OCI-LY7 (cell line): Measurements from ENCODE around the gene WLS. TPM values are rescaled to one million over a fixed set of nuclear protein-coding genes. Genes with fewer than 3 reads are reported as not detected.

Experiments
- BruUV-seq: library from RNA; stranded (reverse); fragments of 400-500 nt; replicated peaks from 2 replicates; lab custom pipeline; 2021; lab: Mats Ljungman, UMichigan
- CTCF ChIA-PET: fragments of 300-600 bp; sonication (Branson Sonifier 250); formaldehyde crosslinking; loops from one replicate; lab custom pipeline; 2022; ENCODE audit warnings: antibody characterized with exemption; ENCODE audit not compliant: unreplicated experiment; lab: Charles Lee
- POLR2A ChIA-PET: fragments of 300-600 bp; sonication (Branson Sonifier 250); formaldehyde crosslinking; loops from one replicate; lab custom pipeline; 2022; ENCODE audit warnings: antibody characterized with exemption; lab: Charles Lee
- DNase-seq: peaks from one replicate; pipeline ENCODE4 v3.0.0-alpha.2; 2015; ENCODE audit warnings: low spot score
- H2AFZ ChIP-seq: fragments of 200-600 bp; sonication (generic), shearing (Covaris generic); 2 replicates; pipeline ENCODE4 v1.6.1; 2014; ENCODE audit warnings: mild to moderate bottlenecking, antibody characterized with exemption, low read length, moderate library complexity
- H3K27ac ChIP-seq: fragments of 200-600 bp; sonication (generic); 2 replicates; pipeline ENCODE4 v1.5.1; 2014; ENCODE audit warnings: mixed run types, low read depth, mild to moderate bottlenecking, moderate library complexity, low read length, inconsistent platforms; ENCODE audit not compliant: poor library complexity, severe bottlenecking
- H3K36me3 ChIP-seq: fragments of 200-600 bp; sonication (generic); 2 replicates; pipeline ENCODE4 v1.6.1; 2014; ENCODE audit warnings: mild to moderate bottlenecking, antibody characterized with exemption, low read length, moderate library complexity, mixed read lengths; ENCODE audit not compliant: insufficient read depth
- H3K4me1 ChIP-seq: fragments of 200-600 bp; sonication (generic); 2 replicates; pipeline ENCODE4 v1.5.1; 2014; ENCODE audit warnings: mild to moderate bottlenecking, low read length; ENCODE audit not compliant: insufficient read depth, poor library complexity, severe bottlenecking
- H3K4me2 ChIP-seq: fragments of 200-600 bp; sonication (generic); 2 replicates; pipeline ENCODE4 v1.6.1; 2014; ENCODE audit warnings: mild to moderate bottlenecking, low read length
- H3K4me3 ChIP-seq: fragments of 200-600 bp; sonication (generic); 2 replicates; pipeline ENCODE4 v1.5.1; 2014; ENCODE audit warnings: mild to moderate bottlenecking, low read depth, low read length; ENCODE audit not compliant: poor library complexity, severe bottlenecking
- H3K79me2 ChIP-seq: fragments of 200-600 bp; sonication (generic); 2 replicates; pipeline ENCODE4 v1.6.1; 2016; ENCODE audit warnings: low read depth, mild to moderate bottlenecking, low read length, moderate library complexity, mixed read lengths; ENCODE audit not compliant: insufficient read depth
- H3K9me2 ChIP-seq: fragments of 200-600 bp; sonication (generic); 2 replicates; pipeline ENCODE4 v1.6.1; 2016; ENCODE audit warnings: mild to moderate bottlenecking, low read length, mixed read lengths; ENCODE audit not compliant: insufficient read depth
- H3K9me3 ChIP-seq: fragments of 200-600 bp; sonication (generic); 2 replicates; pipeline ENCODE4 v1.6.1; 2014; ENCODE audit warnings: mild to moderate bottlenecking, mixed run types, low read length, mixed read lengths
- H4K20me1 ChIP-seq: fragments of 200-600 bp; sonication (generic); 2 replicates; pipeline ENCODE4 v1.6.1; 2014; ENCODE audit warnings: mild to moderate bottlenecking, antibody characterized with exemption, low read length, moderate library complexity, mixed read lengths; ENCODE audit not compliant: insufficient read depth
- EZH2phosphoT487 ChIP-seq: fragments of 200-600 bp; sonication (generic); IDR thresholded peaks from 2 replicates; pipeline ENCODE4 v1.6.1; 2018; ENCODE audit warnings: low read depth, borderline replicate concordance, mild to moderate bottlenecking, mixed run types, antibody characterized with exemption, low read length, moderate library complexity, mixed read lengths
- intact Hi-C: fragments of 100-400 bp; cut with micrococcal nuclease; formaldehyde crosslinking; loops from one replicate; pipeline ENCODE4 v1.10.0; 2022; ENCODE audit not compliant: unreplicated experiment
- total RNA-seq, 2 experiments: library from RNA; depleted of rRNA in 1 of 2; stranded (reverse); fragments of >200 nt in 1 of 2; shearing (Covaris generic) in 1 of 2; gene quantifications; 2 replicates each; pipeline ENCODE4 v1.2.3, GENCODE V29; 2014 to 2022
- TF ChIP-seq, protein P1 (sequence below): fragments of 200-600 bp; sonication (generic); conservative IDR thresholded peaks from 2 replicates; pipeline ENCODE4 v1.5.1; 2014; ENCODE audit warnings: mild to moderate bottlenecking, antibody characterized with exemption, low read length, moderate library complexity, mixed read lengths

Gene WLS
- total RNA-seq, 2 experiments from 2014 or later, result not detected

DNA sequence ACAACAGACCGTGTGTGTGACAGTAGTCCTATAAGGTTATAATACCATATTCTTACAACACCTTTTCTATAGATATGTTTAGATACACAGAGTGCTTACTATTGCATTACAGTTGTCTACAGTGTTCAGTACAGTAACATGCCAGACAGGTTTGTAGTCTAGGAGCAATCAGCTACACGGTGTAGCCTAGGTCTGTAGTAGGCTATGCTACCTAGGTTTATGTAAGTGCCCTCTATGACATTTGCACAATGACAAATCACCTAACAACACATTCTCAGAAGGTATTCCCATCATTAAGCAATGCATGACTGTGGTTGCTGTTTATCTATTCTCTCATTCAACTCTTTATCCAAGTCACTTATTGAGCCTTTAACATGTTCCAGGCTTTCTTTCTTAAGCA lies 1.8 kb upstream of the WLS start:
- no TSS peak for BruUV-seq
- Histone ChIP-seq H2AFZ (no peak overlapping the region), H3K9me3 (no peaks in the 10 kb centered on the region), H3K4me2 (no peak overlapping the region), H4K20me1 (no peaks in the 10 kb centered on the region), H3K9me2 (no peaks in the 10 kb centered on the region), H3K36me3 (no peaks in the 10 kb centered on the region), H3K4me3 (no peak overlapping the region), H3K4me1 (no peaks in the 10 kb centered on the region), H3K27ac (no peak overlapping the region), H3K79me2 (no peaks in the 10 kb centered on the region)
- intact Hi-C loops, result no loop called here
- TF ChIP-seq EZH2phosphoT487, result no peak
- TF ChIP-seq, protein P1, sequence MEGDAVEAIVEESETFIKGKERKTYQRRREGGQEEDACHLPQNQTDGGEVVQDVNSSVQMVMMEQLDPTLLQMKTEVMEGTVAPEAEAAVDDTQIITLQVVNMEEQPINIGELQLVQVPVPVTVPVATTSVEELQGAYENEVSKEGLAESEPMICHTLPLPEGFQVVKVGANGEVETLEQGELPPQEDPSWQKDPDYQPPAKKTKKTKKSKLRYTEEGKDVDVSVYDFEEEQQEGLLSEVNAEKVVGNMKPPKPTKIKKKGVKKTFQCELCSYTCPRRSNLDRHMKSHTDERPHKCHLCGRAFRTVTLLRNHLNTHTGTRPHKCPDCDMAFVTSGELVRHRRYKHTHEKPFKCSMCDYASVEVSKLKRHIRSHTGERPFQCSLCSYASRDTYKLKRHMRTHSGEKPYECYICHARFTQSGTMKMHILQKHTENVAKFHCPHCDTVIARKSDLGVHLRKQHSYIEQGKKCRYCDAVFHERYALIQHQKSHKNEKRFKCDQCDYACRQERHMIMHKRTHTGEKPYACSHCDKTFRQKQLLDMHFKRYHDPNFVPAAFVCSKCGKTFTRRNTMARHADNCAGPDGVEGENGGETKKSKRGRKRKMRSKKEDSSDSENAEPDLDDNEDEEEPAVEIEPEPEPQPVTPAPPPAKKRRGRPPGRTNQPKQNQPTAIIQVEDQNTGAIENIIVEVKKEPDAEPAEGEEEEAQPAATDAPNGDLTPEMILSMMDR, result no peak
- ChIA-PET POLR2A (no interaction called here), CTCF (no interaction called here)
- DNase-seq, result no peak

DNA sequence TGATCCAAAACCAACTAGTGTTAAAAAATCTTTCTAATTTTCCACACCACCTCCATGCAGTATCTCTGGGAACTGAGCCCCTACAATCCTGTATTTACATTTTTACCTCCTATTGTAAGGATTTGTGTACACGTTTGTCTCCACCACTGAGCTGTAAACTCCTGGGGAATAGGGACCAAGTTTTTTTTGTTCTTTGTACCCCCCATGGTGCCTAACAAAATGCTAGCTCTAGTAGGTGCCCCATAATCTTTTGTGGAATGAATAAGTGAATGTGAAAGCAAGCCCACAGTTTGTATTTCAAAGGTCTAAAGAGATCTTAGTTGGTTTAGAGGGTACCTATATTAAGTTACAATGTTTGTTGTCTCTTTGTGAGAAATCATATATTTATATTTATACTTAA lies 879 bp upstream of the WLS start:
- Histone ChIP-seq H3K4me2 (no peak overlapping the region), H3K9me3 (no peaks in the 10 kb centered on the region), H2AFZ (no peak overlapping the region), H3K9me2 (no peaks in the 10 kb centered on the region), H3K27ac (no peak overlapping the region), H3K36me3 (no peaks in the 10 kb centered on the region), H3K4me1 (no peaks in the 10 kb centered on the region), H4K20me1 (no peaks in the 10 kb centered on the region), H3K4me3 (no peak overlapping the region), H3K79me2 (no peaks in the 10 kb centered on the region)
- ChIA-PET CTCF (no interaction called here), POLR2A (no interaction called here)
- intact Hi-C loops, result no loop called here
- no TSS peak for BruUV-seq
- TF ChIP-seq, protein P1, result no peak
- no peak for TF ChIP-seq EZH2phosphoT487
- no peak for DNase-seq

DNA sequence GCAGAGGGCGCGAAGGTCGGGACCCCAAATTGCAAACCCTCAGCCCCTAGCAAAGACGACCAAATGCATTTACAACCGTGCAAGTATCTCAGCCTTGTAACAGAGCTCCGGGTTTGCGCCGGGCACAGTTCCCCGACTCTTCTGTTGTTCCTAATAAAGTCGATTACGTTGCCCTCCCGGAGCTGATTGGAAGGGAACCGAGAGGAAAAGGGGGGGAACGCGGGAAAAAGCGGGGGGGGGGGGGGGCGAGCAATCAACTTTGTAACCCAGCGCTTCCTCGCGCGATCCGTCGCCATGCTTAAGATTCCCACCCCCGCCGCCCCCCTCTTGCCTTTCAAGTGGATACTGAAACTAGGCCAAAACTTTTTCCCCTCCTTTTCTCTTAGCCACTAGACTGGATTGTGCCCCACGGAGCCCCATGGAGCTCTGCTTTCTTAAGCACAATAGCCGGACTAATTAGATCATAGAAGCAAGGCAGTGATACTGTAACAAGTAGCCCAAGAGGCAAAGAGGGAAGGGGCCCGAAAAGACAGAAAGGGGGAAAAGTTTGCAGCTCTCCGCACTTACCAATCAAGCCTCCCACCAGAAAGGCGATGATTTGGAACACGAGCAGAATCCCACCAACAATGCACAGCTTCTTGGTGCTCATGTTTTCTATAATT lies 565 bp downstream of the WLS start:
- no peaks in the 10 kb centered on the region for H3K4me1 ChIP-seq
- POLR2A ChIA-PET, result interaction anchor here (0.7 kb wide), 2 partner anchors 307 to 353 kb away, joined by 3 to 6 read pairs; no protein-coding TSS in a partner anchor
- no peaks in the 10 kb centered on the region for H3K79me2 ChIP-seq
- H3K27ac ChIP-seq, result no peak overlapping the region
- no peaks in the 10 kb centered on the region for H4K20me1 ChIP-seq
- intact Hi-C loops, result no loop called here
- no peak overlapping the region for H3K4me2 ChIP-seq
- no peak overlapping the region for H3K4me3 ChIP-seq
- TF ChIP-seq, protein P1, result no peak
- no peak for TF ChIP-seq EZH2phosphoT487
- no TSS peak for BruUV-seq
- CTCF ChIA-PET, result interaction anchor here (0.6 kb wide), 1 partner anchor 307 kb away, joined by 8 read pairs; no protein-coding TSS in a partner anchor
- no peaks in the 10 kb centered on the region for H3K9me2 ChIP-seq
- no peak overlapping the region for H2AFZ ChIP-seq
- no peak for DNase-seq
- no peaks in the 10 kb centered on the region for H3K36me3 ChIP-seq
- no peaks in the 10 kb centered on the region for H3K9me3 ChIP-seq
